Hematopoietic multipotent progenitor cell treated with erythropoietin and hydrocortisone succinate and interleukin-3 and kit ligand, for 17 days (in vitro differentiated cells): ENCODE results near the gene IBSP.

Source experiments
- DNase-seq: peaks from one replicate; pipeline ENCODE4 v3.0.0-alpha.2; 2015; ENCODE audit warnings: low spot score

The IBSP gene

GRCh38 chr4:87838890-87839591 lies 39.7 kb downstream of the IBSP start:
- DNase-seq, result no peak

GRCh38 chr4:87839592-87839946 lies 40.2 kb downstream of the IBSP start:
- no peak for DNase-seq

- no peak for DNase-seq
Observed at GRCh38 chr4:87840149-87840548, 40.8 kb downstream of the IBSP start.

GRCh38 chr4:87843936-87844335 lies 44.6 kb downstream of the IBSP start:
- DNase-seq, result no peak

- no peak for DNase-seq
Observed at GRCh38 chr4:87844452-87844851, 45.1 kb downstream of the IBSP start.

GRCh38 chr4:87846226-87846625 lies 46.9 kb downstream of the IBSP start:
- no peak for DNase-seq

- DNase-seq, result no peak
Observed at GRCh38 chr4:87848622-87849351, 49.4 kb downstream of the IBSP start.

- no peak for DNase-seq
Observed at GRCh38 chr4:87849612-87850011, 50.3 kb downstream of the IBSP start.

GRCh38 chr4:87851332-87851731 lies 52.0 kb downstream of the IBSP start:
- no peak for DNase-seq

- no peak for DNase-seq
Observed at GRCh38 chr4:87851953-87852352, 52.6 kb downstream of the IBSP start.

- DNase-seq, result no peak
Observed at GRCh38 chr4:87853108-87853507, 53.8 kb downstream of the IBSP start.

- no peak for DNase-seq
Observed at GRCh38 chr4:87853891-87854290, 54.5 kb downstream of the IBSP start.

GRCh38 chr4:87855559-87855958 lies 56.2 kb downstream of the IBSP start:
- no peak for DNase-seq

GRCh38 chr4:87856816-87857215 lies 57.5 kb downstream of the IBSP start:
- no peak for DNase-seq

- no peak for DNase-seq
Observed at GRCh38 chr4:87857789-87858188, 58.4 kb downstream of the IBSP start.
